ENCODE results near the gene MKI67. TPM values are rescaled to one million over a fixed set of nuclear protein-coding genes. Genes with fewer than 3 reads are reported as not detected.

Gene MKI67
- total RNA-seq, 3 donors from 2014 or later: 7.7 to 54.7 (median 14.0) TPM

DNA sequence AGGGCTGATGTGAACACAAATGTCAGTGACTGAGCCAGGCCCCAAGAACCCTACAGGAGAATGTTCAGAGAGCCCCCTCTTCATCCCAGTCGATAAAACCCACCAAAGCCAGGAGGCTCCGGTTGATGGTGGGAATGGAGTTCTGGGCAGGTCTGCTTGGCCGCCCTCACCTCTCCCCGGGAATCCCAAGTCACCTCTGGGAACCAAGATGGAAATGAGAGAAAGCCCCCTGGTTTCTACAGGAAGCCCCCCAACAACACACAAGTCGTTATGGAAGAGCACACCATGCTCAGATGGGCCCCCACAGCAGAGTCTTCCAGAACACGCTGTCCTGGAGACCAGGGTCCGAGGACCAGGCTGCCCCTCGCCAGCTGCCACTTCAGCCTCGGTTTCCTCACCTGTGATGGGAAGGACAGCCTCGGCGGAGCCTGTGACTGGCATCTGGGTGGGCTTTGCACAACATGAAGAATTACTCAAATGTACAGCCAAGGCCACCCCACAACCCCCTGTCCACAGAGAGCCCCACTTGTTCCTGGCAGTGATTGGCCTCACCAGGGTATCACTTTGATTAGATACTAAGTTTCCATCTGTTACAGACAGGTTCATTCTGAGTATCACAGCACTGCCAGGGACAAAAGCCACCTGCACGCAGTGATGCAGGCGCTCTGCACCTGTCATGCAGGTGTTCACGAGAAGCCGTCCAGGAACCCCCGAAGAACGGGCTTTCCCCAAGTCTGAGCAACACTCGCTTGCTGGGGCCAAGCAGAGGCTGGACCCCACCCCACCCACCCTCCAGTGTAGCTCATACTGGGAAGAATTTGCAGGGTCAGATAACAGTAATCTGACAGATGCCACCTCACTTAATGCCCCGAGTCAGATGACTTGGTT is 57.6 kb downstream of the MKI67 start:
- no peaks in the 10 kb centered on the region for H3K36me3 ChIP-seq (ENCODE audit: low read depth)
- peaks cover 8% of the 10 kb centered on the region for H3K4me1 ChIP-seq (ENCODE audit: low read depth)
- intact Hi-C loops (cut with DNase I, micrococcal nuclease): no loop called here
- DNase-seq (no peak), ATAC-seq (no peak)
- no peaks in the 10 kb centered on the region for H3K9me3 ChIP-seq
- no peak overlapping the region for H3K4me3 ChIP-seq
- TF ChIP-seq, protein P1, sequence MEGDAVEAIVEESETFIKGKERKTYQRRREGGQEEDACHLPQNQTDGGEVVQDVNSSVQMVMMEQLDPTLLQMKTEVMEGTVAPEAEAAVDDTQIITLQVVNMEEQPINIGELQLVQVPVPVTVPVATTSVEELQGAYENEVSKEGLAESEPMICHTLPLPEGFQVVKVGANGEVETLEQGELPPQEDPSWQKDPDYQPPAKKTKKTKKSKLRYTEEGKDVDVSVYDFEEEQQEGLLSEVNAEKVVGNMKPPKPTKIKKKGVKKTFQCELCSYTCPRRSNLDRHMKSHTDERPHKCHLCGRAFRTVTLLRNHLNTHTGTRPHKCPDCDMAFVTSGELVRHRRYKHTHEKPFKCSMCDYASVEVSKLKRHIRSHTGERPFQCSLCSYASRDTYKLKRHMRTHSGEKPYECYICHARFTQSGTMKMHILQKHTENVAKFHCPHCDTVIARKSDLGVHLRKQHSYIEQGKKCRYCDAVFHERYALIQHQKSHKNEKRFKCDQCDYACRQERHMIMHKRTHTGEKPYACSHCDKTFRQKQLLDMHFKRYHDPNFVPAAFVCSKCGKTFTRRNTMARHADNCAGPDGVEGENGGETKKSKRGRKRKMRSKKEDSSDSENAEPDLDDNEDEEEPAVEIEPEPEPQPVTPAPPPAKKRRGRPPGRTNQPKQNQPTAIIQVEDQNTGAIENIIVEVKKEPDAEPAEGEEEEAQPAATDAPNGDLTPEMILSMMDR (IDR thresholded peaks at IDR 0.05): no peak

DNA sequence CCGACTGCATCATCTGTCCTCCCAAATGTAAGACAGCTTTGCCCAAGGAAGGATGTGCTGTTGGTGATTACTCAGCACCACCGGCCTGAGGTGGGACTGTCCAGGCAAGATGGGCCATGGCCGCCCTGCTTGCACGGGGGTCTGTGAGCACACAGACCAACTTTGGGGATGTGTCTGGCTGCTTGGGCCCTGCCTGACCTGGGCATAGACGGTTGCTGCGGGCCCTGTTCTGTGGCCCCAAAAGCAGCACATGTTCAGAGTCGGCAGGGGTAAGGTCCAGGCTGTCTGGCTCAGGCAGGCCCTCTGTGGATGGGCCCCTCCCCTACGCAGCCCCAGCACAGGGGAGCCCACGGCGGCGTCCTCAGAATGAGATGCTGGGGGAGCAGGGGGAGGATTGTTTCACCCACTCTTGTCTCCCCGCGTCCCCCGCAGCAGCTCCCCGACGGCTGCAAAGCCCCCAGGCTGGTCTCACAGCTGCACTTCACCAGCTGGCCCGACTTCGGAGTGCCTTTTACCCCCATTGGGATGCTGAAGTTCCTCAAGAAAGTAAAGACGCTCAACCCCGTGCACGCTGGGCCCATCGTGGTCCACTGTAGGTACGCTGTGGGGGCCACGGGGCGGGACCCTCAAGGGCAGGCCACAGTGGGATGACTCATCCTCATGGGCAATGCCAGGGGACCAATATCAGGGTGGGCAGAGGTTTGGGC is 58.4 kb downstream of the MKI67 start:
- H3K4me1 ChIP-seq (ENCODE audit: low read depth): peaks cover 8% of the 10 kb centered on the region
- TF ChIP-seq, protein P1 (IDR thresholded peaks at IDR 0.05): no peak
- intact Hi-C loops (cut with DNase I, micrococcal nuclease): no loop called here
- no peaks in the 10 kb centered on the region for H3K36me3 ChIP-seq (ENCODE audit: low read depth)
- H3K9me3 ChIP-seq: no peaks in the 10 kb centered on the region
- no peak overlapping the region for H3K4me3 ChIP-seq
- ATAC-seq: no peak
- DNase-seq: no peak

DNA sequence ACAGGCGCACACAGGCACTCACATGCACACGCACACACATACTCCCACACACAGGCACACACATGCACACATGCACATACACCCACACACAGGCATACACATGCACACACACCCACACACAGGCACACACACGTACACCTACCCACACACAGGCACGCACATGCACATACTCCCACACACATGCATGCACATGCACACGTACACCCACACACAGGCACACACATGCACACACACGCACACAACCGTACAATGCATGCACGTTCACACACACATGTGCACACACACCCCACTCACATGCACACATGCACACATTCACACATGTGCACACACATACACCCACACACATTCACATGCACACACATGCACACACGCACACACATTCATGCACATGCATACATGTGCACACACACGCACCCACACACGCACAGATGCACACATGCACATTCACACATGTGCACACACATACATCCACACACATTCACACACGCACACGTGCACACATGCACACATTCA is 59.3 kb downstream of the MKI67 start:
- TF ChIP-seq, protein P1 (IDR thresholded peaks at IDR 0.05): no peak
- Histone ChIP-seq H3K4me1 (ENCODE audit: low read depth) (peaks cover 8% of the 10 kb centered on the region), H3K4me3 (no peak overlapping the region), H3K9me3 (no peaks in the 10 kb centered on the region), H3K36me3 (ENCODE audit: low read depth) (no peaks in the 10 kb centered on the region)
- ATAC-seq: no peak
- intact Hi-C loops (cut with DNase I, micrococcal nuclease): no loop called here
- DNase-seq: no peak

DNA sequence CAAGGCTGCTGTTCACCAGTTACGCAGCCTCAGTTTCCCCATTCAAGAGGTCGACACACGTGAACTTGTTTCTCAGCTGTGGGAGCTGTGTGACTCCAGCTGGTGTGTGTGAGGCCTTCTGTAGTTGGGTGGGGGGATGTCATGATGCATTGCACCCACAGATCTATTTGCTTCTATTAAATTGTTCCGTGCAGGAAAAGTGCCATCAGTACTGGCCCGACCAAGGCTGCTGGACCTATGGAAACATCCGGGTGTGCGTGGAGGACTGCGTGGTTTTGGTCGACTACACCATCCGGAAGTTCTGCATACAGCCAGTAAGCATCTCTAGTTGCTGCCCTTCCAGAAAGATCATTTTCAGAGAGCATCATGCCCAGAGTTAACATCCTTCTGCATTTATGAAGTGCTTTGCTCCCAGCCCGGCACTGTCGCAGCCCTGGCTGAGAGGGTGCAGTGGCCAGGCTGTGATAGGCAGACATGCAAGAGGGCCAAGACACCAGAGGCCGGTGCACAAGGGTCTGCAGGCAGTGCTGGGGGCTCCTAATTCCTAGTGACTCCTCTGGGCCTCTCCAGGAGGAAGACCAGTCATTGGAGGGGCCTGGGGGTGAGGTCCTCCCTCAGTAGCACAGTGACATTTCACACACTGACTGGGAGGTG is 60.2 kb downstream of the MKI67 start:
- H3K9me3 ChIP-seq: no peaks in the 10 kb centered on the region
- H3K4me3 ChIP-seq: no peak overlapping the region
- intact Hi-C loops (cut with DNase I, micrococcal nuclease): no loop called here
- TF ChIP-seq, protein P1 (IDR thresholded peaks at IDR 0.05): no peak
- peaks cover 8% of the 10 kb centered on the region for H3K4me1 ChIP-seq (ENCODE audit: low read depth)
- DNase-seq: no peak
- no peak for ATAC-seq
- H3K36me3 ChIP-seq (ENCODE audit: low read depth): no peaks in the 10 kb centered on the region

DNA sequence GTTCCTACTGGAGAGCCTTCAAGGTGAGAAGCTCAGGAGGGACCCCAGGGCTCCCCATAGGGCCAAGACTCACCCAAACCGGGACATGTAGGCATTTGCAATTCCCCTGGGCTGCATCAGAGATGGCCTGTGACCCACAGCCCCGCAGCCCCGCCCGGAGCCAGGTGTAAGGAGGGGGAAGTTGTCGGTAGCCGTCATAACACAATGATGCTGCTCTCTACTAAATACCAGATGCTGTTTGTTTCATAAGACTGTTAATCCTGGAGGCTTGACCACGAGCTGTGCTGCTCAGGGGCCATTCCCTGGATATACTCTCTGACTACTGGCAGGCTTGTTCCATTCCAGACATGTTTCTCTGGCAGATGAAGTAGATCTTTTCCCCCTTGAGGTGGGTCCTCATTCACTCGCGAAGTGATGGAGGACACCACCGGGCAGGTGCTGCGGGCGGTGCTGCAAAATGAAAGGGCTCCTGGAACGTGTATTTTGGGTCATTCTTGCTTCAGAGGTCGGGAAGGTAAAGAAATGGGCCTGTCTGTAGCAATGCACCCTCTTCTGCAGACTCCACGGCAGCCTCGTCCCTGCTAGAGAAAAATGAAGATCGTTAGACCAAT is 61.1 kb downstream of the MKI67 start:
- ATAC-seq (peak; percentile 44), DNase-seq (no peak)
- TF ChIP-seq, protein P1 (IDR thresholded peaks at IDR 0.05): no peak
- Histone ChIP-seq H3K36me3 (ENCODE audit: low read depth) (no peaks in the 10 kb centered on the region), H3K4me3 (no peak overlapping the region), H3K9me3 (no peaks in the 10 kb centered on the region), H3K4me1 (ENCODE audit: low read depth) (peaks cover 8% of the 10 kb centered on the region)
- intact Hi-C loops (cut with DNase I, micrococcal nuclease): no loop called here

All from mucosa of descending colon (tissue), 3 donors.